ENCODE data around the gene SYT7. TPM values are rescaled to one million over a fixed set of nuclear protein-coding genes. Genes with fewer than 3 reads are reported as not detected.

The SYT7 gene
- total and polyA plus RNA-seq, 2 of the 4 experiments (the other 2 are of a cell fraction), result under 0.01 to 0.19 TPM

DNA sequence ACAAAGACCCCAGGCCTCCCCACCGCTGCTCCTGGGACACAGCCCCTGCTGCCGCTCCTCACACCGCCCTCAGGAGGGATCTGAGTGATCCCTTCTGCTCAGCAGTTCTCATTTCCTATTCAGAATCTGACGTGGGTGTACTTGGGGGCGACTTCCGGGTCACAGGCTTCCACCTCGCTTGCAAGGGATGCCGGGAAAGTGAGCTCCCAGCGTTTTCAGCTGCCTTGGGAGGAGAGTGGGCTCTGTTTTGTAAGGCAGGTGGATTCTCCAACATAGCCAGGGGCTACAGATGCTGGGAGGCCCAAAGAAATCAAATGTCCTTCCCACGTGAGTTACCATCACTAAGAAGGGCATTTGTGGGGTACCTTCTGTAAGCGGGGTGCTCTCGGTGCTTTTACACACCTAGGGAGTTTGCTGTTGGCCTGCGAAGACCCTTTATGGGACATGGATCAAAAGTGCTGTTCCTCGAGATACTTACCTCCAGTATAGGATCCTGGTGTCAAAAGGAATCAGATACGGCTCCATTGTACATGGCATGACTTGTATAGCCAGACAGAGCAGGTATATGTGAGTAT lies 82.0 kb downstream of the SYT7 start:
- no CpG with 5 or more reads among the region's 15 CpGs for WGBS, 2 experiments (ENCODE audit: extremely low coverage in 2 of 2, insufficient read length in 1 of 2)
- Histone ChIP-seq H3K79me1 (ENCODE audit: low read depth in 1 of 2, low read length in 2 of 2) (no peaks in the 10 kb centered on the region), H3K18ac (ENCODE audit: low read depth, low read length) (no peak overlapping the region), H3K56ac (ENCODE audit: extremely low read depth, insufficient read depth, low read length) (no peak overlapping the region), H3K14ac (replicated peaks; ENCODE audit: low read depth, low read length) (no peak overlapping the region), H2AK5ac (ENCODE audit: low read depth, low read length) (no peak overlapping the region), H3K27me3 (ENCODE audit: control insufficient read depth, insufficient read depth, low read length) (peaks cover 33% of the 10 kb centered on the region), H4K91ac (ENCODE audit: insufficient read depth, low read depth, low read length) (no peak overlapping the region), H4K20me1 (ENCODE audit: insufficient read depth, low read length) (no peaks in the 10 kb centered on the region), H3K36me3 (ENCODE audit: control insufficient read depth, insufficient read depth, low read length) (no peaks in the 10 kb centered on the region), H2AK9ac (replicated peaks; ENCODE audit: low read depth, low read length, poor library complexity) (peak overlapping the region; percentile 50), H3K4ac (ENCODE audit: low read depth, low read length) (no peak overlapping the region), H3K9ac (ENCODE audit: low read depth, low read length) (no peak overlapping the region), H3K9me3 (ENCODE audit: control insufficient read depth, insufficient read depth, low read length) (no peaks in the 10 kb centered on the region), H4K5ac (ENCODE audit: low read depth, low read length) (no peak overlapping the region), H3K4me1 (ENCODE audit: control insufficient read depth, insufficient read depth, low read length) (peaks cover 3% of the 10 kb centered on the region; the same call in 1 of the 2 replicates), H4K8ac (ENCODE audit: low read depth in 2 of 2, low read length in 2 of 2) (no peak overlapping the region), H3K4me2 (ENCODE audit: low read depth, low read length) (no peak overlapping the region), H3K27ac (ENCODE audit: insufficient read depth, low read length) (no peak overlapping the region), H3K23ac (ENCODE audit: low read depth, low read length) (no peak overlapping the region), H2BK120ac (ENCODE audit: low read depth, low read length) (no peak overlapping the region), H2BK20ac (ENCODE audit: low read depth, low read length) (no peak overlapping the region), H2BK5ac (ENCODE audit: low read depth, low read length, poor library complexity, severe bottlenecking) (no peak overlapping the region), H2BK15ac (ENCODE audit: low read depth, low read length) (no peak overlapping the region), H2AFZ (replicated peaks; ENCODE audit: low read length, poor library complexity) (no peak overlapping the region), H3K4me3 (ENCODE audit: insufficient read depth, low read depth, low read length) (no peak overlapping the region), H3K9me1 (ENCODE audit: insufficient read depth, low read length) (no peaks in the 10 kb centered on the region)
- dilution Hi-C loops (cut with HindIII; ENCODE audit: low sequenced_read_pairs, unreplicated experiment), result no loop called here
- ATAC-seq (ENCODE audit: low read depth) (no peak), DNase-seq (no peak)
- ChIA-PET POLR2A (ENCODE audit: unreplicated experiment) (no interaction called here), CTCF (no interaction called here)
- BruUV-seq (replicated peaks), result no TSS peak
- TF ChIP-seq NFE2L2 (IDR thresholded peaks at IDR 0.05; ENCODE audit: low read depth, low read length) (no peak), POLR2A (IDR thresholded peaks at IDR 0.05; ENCODE audit: low read depth, low read length) (no peak), USF2 (IDR thresholded peaks at IDR 0.05; ENCODE audit: low read depth, low read length) (no peak), MAZ (IDR thresholded peaks at IDR 0.05; ENCODE audit: borderline replicate concordance, low read depth, low read length) (no peak), RAD21 (IDR thresholded peaks at IDR 0.05; ENCODE audit: low read length) (no peak), MAFK (IDR thresholded peaks at IDR 0.05; ENCODE audit: low read depth, low read length) (no peak), ELK1 (IDR thresholded peaks at IDR 0.05; ENCODE audit: borderline replicate concordance, low read depth, low read length) (no peak)
- TF ChIP-seq, protein P1, sequence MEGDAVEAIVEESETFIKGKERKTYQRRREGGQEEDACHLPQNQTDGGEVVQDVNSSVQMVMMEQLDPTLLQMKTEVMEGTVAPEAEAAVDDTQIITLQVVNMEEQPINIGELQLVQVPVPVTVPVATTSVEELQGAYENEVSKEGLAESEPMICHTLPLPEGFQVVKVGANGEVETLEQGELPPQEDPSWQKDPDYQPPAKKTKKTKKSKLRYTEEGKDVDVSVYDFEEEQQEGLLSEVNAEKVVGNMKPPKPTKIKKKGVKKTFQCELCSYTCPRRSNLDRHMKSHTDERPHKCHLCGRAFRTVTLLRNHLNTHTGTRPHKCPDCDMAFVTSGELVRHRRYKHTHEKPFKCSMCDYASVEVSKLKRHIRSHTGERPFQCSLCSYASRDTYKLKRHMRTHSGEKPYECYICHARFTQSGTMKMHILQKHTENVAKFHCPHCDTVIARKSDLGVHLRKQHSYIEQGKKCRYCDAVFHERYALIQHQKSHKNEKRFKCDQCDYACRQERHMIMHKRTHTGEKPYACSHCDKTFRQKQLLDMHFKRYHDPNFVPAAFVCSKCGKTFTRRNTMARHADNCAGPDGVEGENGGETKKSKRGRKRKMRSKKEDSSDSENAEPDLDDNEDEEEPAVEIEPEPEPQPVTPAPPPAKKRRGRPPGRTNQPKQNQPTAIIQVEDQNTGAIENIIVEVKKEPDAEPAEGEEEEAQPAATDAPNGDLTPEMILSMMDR (conservative IDR thresholded peaks at IDR 0.05; ENCODE audit: low read depth, low read length), result no peak
- in situ Hi-C loops (cut with MboI; ENCODE audit: low sequenced_read_pairs), result no loop called here
- intact Hi-C loops (cut with micrococcal nuclease), result no loop called here

Measured in IMR-90 (cell line).